Stimulated activated CD4-positive, alpha-beta T cell treated with anti-CD3 and anti-CD28 coated beads, Interleukin-1b, Interleukin-23, amount 100 ng/mL, for 4 hours (primary cell): ENCODE results near the gene CXCL17.
"Not testable (repeated sequence)": the region's sequence is repeated elsewhere in the genome, so short reads cannot be mapped to it uniquely, and the experiment has no call there.

Source experiments
- DNase-seq, 2 donors: peaks; one replicate each; pipeline ENCODE4 v3.0.0-alpha.2; 2020; ENCODE audit warnings: low read depth in 2 of 2

CXCL17 gene

DNA sequence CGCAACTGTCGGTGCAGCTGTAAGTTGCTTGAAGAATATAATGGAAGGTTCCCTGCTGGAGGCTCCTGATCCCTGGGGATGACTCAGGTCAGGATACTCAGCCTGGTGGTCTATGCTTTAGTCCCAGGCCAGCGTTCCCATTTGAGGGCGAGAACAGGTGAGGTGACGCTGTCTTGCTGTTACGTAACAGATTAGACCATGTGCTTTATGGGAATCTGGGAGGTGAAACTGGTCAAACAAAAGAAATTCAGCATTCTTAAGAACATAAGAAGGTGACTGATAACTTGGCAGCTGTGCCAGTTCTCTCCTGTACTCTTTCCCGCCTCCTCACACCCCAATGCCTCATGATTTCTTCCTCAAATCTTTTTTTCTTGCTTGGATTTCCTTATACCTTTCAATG is at the start of gene CXCL17:
TSS of gene CXCL17 (minus strand) at position 114 of the 400 bp plus-strand sequence. CDS start 114 bp downstream, outside the sequence.
- no peak for DNase-seq

- no peak for DNase-seq
Observed at GRCh38 chr19:42488783-42489521, 46.2 kb upstream of the CXCL17 start.

- DNase-seq = no peak
Observed at GRCh38 chr19:42487798-42488178, 45.0 kb upstream of the CXCL17 start.

DNA sequence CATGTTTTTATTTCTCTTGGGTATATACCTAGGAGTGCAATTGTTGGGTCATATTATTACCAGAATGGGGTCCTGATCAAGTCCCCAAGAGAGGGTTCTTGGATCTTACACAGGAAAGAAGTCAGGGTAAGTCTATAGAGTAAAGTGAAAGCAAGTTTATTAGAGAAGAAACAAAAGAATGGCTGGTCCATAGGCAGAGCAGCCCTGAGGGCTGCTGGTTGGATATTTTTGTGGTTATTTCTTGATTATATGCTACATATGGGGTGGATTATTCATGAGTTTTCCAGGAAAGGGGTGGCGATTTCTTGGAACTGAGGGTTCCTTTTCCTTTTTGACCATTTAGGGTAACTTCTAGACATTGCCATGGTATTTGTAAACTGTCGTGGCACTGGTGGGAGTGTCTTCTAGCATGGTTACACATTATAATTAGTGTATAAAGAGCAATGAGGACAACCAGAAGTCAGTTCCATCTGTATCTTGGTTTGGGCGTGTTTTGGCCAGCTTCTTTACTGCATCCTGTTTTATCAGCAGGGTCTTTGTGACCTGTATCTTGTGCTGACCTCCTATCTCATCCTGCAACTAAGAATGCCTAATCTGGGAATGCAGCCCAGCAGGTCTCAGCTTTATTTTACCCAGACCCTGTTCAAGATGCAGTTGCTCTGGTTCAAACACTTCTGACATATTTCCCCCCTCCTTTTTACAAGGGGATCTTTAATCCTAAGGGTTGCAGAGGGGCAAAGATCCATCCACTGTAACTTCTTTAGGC is 44.5 kb upstream of the CXCL17 start:
- no peak for DNase-seq

GRCh38 chr19:42485036-42485435 is 42.3 kb upstream of the CXCL17 start:
- not testable (repeated sequence) for DNase-seq

- DNase-seq = peak in 1 of 2 donors; percentile 18
Observed at GRCh38 chr19:42480335-42481095, 37.8 kb upstream of the CXCL17 start.

DNA sequence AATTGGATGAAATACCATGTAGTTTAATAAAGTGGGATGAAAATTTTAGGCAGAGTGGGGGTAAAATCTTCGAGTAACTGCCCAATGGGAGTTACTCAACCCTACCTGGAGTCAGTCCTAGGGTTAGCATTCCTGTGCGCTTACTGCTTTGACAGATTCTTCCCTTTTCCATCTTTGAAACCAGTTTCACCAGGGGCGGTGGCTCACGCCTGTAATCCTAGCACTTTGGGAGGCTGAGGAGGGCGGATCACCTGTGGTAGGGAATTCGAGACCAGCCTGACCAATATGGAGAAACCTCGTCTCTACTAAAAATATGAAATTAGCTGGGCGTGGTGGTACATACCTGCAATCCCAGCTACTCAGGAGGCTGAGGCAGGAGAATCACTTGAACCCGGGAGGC is 37.0 kb upstream of the CXCL17 start:
- DNase-seq = no peak

- DNase-seq = no peak
Observed at GRCh38 chr19:42478765-42479311, 36.1 kb upstream of the CXCL17 start.

GRCh38 chr19:42477933-42478332 is 35.2 kb upstream of the CXCL17 start:
- DNase-seq = no peak

DNA sequence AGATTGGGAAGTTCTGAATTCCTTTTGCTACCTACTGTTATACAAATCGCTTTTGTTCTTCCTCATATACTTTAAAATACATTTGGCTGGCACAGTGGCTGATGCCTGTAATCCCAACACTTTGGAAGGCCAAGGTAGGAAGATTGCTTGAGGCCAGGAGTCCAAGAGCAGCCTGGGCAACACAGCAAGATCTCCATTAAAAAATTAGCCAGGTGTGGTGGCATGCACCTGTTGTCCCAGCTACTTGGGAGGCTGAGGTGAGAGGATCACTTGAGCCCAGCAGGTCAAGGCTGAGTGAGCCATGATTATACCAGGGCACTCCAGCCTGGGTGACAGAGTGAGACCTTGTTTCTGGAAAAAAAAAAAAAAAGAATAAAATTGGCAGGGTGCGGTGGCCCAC is 34.4 kb upstream of the CXCL17 start:
- no peak for DNase-seq

DNA sequence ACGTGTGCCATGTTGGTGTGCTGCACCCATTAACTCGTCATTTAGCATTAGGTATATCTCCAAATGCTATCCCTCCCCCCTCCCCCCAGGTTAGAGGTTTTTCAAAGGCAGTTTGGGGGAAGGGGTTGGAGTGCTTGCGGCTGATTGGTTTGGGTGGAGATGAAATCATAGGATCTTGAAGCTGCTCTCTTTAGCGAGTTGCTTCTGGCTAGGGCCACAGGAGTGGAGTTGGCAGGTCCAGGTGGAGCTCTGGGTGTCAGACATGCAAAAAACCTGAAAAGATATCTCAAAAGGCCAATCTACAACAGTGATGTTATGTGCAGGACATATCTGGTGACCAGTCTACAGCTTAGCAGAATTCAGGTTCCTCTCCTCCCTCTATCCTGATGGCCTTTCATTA is 32.6 kb upstream of the CXCL17 start:
- no peak for DNase-seq

DNA sequence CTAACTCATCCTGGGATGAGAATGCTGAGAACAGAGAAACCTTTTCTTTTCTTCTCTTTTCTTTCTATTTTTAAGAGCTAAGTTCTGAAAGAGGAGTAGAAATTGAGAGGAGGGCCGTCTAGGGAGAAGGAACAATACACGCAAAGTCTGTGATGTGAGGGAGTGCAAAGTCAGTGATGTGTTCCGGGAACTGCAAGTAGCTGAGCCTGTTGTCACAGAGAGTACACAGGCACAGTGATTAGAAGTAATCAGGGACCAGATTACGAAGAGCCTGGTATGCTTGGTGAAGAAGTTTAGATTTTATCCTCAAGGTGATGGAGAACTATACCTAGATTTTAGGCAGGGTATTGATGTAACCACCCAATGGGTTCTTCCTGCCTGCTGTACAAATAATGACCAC is 32.0 kb upstream of the CXCL17 start:
- DNase-seq = no peak

- DNase-seq = no peak
Observed at GRCh38 chr19:42473686-42474085, 30.9 kb upstream of the CXCL17 start.

- no peak for DNase-seq
Observed at GRCh38 chr19:42472402-42473147, 29.8 kb upstream of the CXCL17 start.

GRCh38 chr19:42471554-42472249 is 29.0 kb upstream of the CXCL17 start:
- DNase-seq = no peak

- no peak for DNase-seq
Observed at GRCh38 chr19:42469311-42470235, 26.8 kb upstream of the CXCL17 start.

- DNase-seq = no peak
Observed at GRCh38 chr19:42468273-42468796, 25.6 kb upstream of the CXCL17 start.

- no peak for DNase-seq
Observed at GRCh38 chr19:42467183-42467760, 24.5 kb upstream of the CXCL17 start.

DNA sequence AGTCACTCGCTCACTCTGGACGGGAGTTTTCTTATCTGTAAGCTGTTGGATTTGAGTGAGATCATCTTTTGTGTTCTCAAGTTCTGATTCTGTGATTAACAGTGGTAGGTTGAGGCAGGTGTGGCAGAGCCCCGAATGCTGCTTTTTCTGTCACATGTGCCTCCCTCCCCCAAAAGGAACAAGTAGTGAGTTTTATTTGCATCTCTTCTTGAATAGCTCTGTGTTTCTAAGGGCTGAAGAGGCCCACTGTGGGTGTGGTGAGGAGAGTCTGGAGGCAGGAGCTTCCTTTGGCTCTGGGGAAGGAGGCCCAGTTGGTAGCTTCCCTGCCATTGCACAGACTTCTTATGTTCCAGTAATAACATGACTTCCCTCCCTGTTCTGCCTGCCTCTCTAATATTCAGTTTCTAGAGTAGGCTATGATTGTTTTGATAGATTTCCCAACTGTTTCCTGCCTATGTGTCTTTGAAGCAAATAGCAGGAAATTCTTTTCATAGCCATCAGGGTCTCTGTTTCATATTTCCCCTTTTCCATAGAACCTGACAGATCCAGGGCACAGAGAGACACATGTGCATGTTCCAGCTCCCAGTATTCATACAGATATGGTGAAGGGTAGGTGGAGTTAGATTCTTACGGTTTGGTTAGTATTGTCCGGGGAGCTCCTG is 23.9 kb upstream of the CXCL17 start:
- no peak for DNase-seq
